Left lung (tissue), 10 donors: Measurements from ENCODE around the gene CALML6. TPM values are rescaled to one million over a fixed set of nuclear protein-coding genes. Genes with fewer than 3 reads are reported as not detected.

ENCODE experiments used
- ATAC-seq: fragments of 200-7000 bp; cut with Tn5 transposase; one replicate; pipeline ENCODE4 v1.9.1; 2020; ENCODE audit warnings: moderate library complexity
- DNase-seq, 4 donors: peaks; one replicate each; pipeline ENCODE4 v3.0.0-alpha.2; 2013 to 2020
- H3K27ac ChIP-seq, 2 donors: fragments of 200-600 bp; sonication (generic) in 1 of 2; one replicate each; pipeline versions ENCODE4 v1.5.0 to v1.8.0; 2020 to 2021
- H3K27me3 ChIP-seq, 2 donors: fragments of 200-600 bp; sonication (generic) in 1 of 2; one replicate each; pipeline versions ENCODE4 v1.5.0 to v1.8.0; 2020 to 2021
- H3K36me3 ChIP-seq, 2 donors: fragments of 200-600 bp; sonication (generic) in 1 of 2; one replicate each; pipeline versions ENCODE4 v1.5.0 to v1.8.0; 2020 to 2021
- H3K4me1 ChIP-seq, 2 donors: fragments of 200-600 bp; one replicate each; pipeline ENCODE4 v1.8.0; 2021
- H3K4me3 ChIP-seq, 2 donors: fragments of 200-600 bp; sonication (generic) in 1 of 2; one replicate each; pipeline versions ENCODE4 v1.5.0 to v1.8.0; 2020 to 2021; ENCODE audit warnings: mild to moderate bottlenecking in 1 of 2
- H3K9me3 ChIP-seq, 2 donors: fragments of 200-600 bp; sonication (generic) in 1 of 2; one replicate each; pipeline versions ENCODE4 v1.5.0 to v1.8.0; 2020 to 2021
- CTCF ChIP-seq, 2 donors: fragments of 200-600 bp; sonication (generic) in 1 of 2; IDR thresholded peaks; one replicate each; pipeline versions ENCODE4 v1.5.0 to v1.8.0; 2021; ENCODE audit warnings: antibody characterized with exemption in 2 of 2
- intact Hi-C, 2 donors: fragments of 100-400 bp; cut with DNase I; formaldehyde crosslinking; loops; one replicate each; pipeline versions ENCODE4 v1.11.2 to v1.14.2; 2022
- polyA plus RNA-seq, 6 donors: library from polyadenylated mRNA; unstranded; fragments of 120-200 nt; gene quantifications; one replicate each; pipeline ENCODE4 v1.2.1, GENCODE V29; 2013; ENCODE audit not compliant: insufficient read length in 6 of 6
- total RNA-seq, 2 donors: library from RNA; stranded (reverse); fragmentation: NEBNext Ultra II Directional; extraction: Animal tissue kit (Norgen Biotek cat#: 25700); gene quantifications; one replicate each; pipeline ENCODE4 v1.2.1, GENCODE V29; 2021
- donor health status: DM: no; HTN: yes; CAD: no.
- donor health status: DM: no; HTN: no; CAD: no.

Gene CALML6
- total and polyA plus RNA-seq, 8 donors, result 0.67 to 1.5 (median 0.91) TPM

- DNase-seq, result no peak
- ATAC-seq, result no peak
These were observed 10.6 kb downstream of the CALML6 start for GRCh38 chr1:1925437-1926345.

GRCh38 chr1:1926346-1926811 is 11.3 kb downstream of the CALML6 start:
- Histone ChIP-seq H3K9me3 (no peaks in the 10 kb centered on the region), H3K4me3 (no peak overlapping the region), H3K4me1 (no peaks in the 10 kb centered on the region), H3K27ac (no peak overlapping the region), H3K27me3 (peaks cover 0 to 5% of the 10 kb centered on the region in 2 donors), H3K36me3 (no peaks in the 10 kb centered on the region)
- ATAC-seq (no peak), DNase-seq (no peak)
- TF ChIP-seq CTCF (IDR thresholded peaks at IDR 0.05), result no peak
- intact Hi-C loops, result no loop called here

More at GRCh38 chr1:1925437-1926345, 10.6 kb downstream of the CALML6 start:
- H3K36me3 ChIP-seq, result no peaks in the 10 kb centered on the region
- no peaks in the 10 kb centered on the region for H3K4me1 ChIP-seq
- H3K4me3 ChIP-seq, result no peak overlapping the region
- H3K27ac ChIP-seq, result no peak overlapping the region
- intact Hi-C loops, result no loop called here
- no peak for TF ChIP-seq CTCF (IDR thresholded peaks at IDR 0.05)
- H3K27me3 ChIP-seq, result peaks cover 0 to 5% of the 10 kb centered on the region in 2 donors
- H3K9me3 ChIP-seq, result no peaks in the 10 kb centered on the region

- H3K9me3 ChIP-seq, result no peaks in the 10 kb centered on the region
- H3K4me3 ChIP-seq, result no peak overlapping the region
- DNase-seq (peak in 1 of 4 donors; percentile 70), ATAC-seq (no peak)
- H3K36me3 ChIP-seq, result no peaks in the 10 kb centered on the region
- H3K27ac ChIP-seq, result no peak overlapping the region
- intact Hi-C loops, result no loop called here
- H3K27me3 ChIP-seq, result peaks cover 0 to 5% of the 10 kb centered on the region in 2 donors
- no peak for TF ChIP-seq CTCF (IDR thresholded peaks at IDR 0.05)
- H3K4me1 ChIP-seq, result no peaks in the 10 kb centered on the region
These were observed 12.0 kb downstream of the CALML6 start for GRCh38 chr1:1926886-1927660.

- no peaks in the 10 kb centered on the region for H3K9me3 ChIP-seq
- peak in 1 of 4 donors; percentile 66 for DNase-seq
- no peaks in the 10 kb centered on the region for H3K4me1 ChIP-seq
- H3K4me3 ChIP-seq, result no peak overlapping the region
- intact Hi-C loops, result no loop called here
- H3K36me3 ChIP-seq, result no peaks in the 10 kb centered on the region
- ATAC-seq, result no peak
- no peak for TF ChIP-seq CTCF (IDR thresholded peaks at IDR 0.05)
- H3K27ac ChIP-seq, result no peak overlapping the region
- peaks cover 0 to 5% of the 10 kb centered on the region in 2 donors for H3K27me3 ChIP-seq
These were observed 12.7 kb downstream of the CALML6 start for GRCh38 chr1:1927751-1928150.
